ENCODE measurements around the gene ENAM.

ENAM gene

GRCh38 chr4:70600305-70600704, 28.2 kb upstream of the ENAM start:
- no peak overlapping the region for H3K27ac ChIP-seq
- no peak for TF ChIP-seq CTCF (conservative IDR thresholded peaks at IDR 0.05)

GRCh38 chr4:70600977-70601376, 27.6 kb upstream of the ENAM start:
- no peak overlapping the region for H3K27ac ChIP-seq
- no peak for TF ChIP-seq CTCF (conservative IDR thresholded peaks at IDR 0.05)

GRCh38 chr4:70601422-70602039, 27.0 kb upstream of the ENAM start:
- TF ChIP-seq CTCF (conservative IDR thresholded peaks at IDR 0.05), result peak; percentile 99
- H3K27ac ChIP-seq, result no peak overlapping the region

- no peak for TF ChIP-seq CTCF (conservative IDR thresholded peaks at IDR 0.05)
- no peak overlapping the region for H3K27ac ChIP-seq
These were observed 24.7 kb upstream of the ENAM start for GRCh38 chr4:70603856-70604255.

- no peak for TF ChIP-seq CTCF (conservative IDR thresholded peaks at IDR 0.05)
- no peak overlapping the region for H3K27ac ChIP-seq
These were observed 22.1 kb upstream of the ENAM start for GRCh38 chr4:70606459-70606858.

- no peak for TF ChIP-seq CTCF (conservative IDR thresholded peaks at IDR 0.05)
- no peak overlapping the region for H3K27ac ChIP-seq
These were observed 21.1 kb upstream of the ENAM start for GRCh38 chr4:70607334-70607853.

- TF ChIP-seq CTCF (conservative IDR thresholded peaks at IDR 0.05), result no peak
- no peak overlapping the region for H3K27ac ChIP-seq
These were observed 20.2 kb upstream of the ENAM start for GRCh38 chr4:70608324-70608723.
